ENCODE measurements around the gene CCNQ.

DNA sequence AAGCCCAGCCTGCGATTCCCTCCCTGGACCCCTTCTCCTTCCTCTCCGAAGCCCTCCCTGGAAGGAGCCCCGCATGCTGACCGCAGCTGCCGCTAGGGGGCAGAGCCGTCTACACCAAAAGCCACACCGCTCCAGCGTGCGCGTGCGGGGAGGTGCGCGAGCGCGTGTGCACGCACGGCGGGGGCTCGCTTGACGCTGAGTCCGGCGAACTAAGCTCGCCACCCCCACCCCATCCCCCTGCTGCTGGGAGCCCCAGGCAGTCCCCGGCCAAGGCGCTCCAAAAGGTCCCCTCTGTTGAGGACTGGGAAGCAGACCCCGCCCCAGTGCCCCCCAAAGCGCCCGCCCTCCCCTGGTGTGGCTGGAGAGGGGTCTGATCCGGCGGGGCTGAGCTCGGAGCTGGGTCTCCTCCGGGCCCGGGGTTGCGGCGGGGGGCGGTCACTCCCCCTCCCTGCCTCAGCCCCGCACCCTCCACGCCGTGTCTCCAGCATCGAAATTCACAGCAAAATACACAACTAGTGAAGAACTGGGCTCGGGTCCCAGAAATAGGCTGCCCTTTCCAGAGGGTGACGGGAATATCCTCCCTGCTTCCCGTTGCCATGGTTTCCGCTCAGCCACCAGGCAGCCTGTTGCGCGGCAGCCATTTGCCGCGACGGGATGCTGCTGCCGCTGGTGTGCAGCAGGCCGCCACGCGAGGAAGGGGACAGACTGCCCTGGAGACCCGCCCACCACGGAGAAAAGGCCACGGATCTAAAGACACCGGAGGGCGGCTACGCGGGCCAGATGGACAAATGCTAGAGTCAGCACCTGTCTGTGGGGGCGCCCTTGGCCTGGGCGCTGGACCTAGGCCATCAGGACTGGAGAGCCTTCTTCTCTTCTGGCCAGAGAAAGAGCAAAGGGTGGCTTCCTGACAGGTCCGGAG lies 11.2 kb upstream of the CCNQ start:
- peak; percentile 63 for TF ChIP-seq CTCF (IDR thresholded peaks at IDR 0.05; ENCODE audit: low read depth, low read length)
- TF ChIP-seq POLR2A (IDR thresholded peaks at IDR 0.05; ENCODE audit: extremely low read depth, insufficient read length) = no peak

All from NB4 (cell line).